Inflammatory macrophage treated with lipopolysaccharide for 4 hours (primary cell): ENCODE measurements around the gene CELF2.
"Not testable (repeated sequence)": the region's sequence is repeated elsewhere in the genome, so short reads cannot be mapped to it uniquely, and the experiment has no call there.

ENCODE experiments used
- DNase-seq: peaks from one replicate; pipeline ENCODE4 v3.0.0-alpha.2; 2020

The CELF2 gene

GRCh38 chr10:11335881-11336430, 318.3 kb downstream of the CELF2 start:
- DNase-seq, result no peak

GRCh38 chr10:11336722-11337162, 319.1 kb downstream of the CELF2 start:
- DNase-seq, result no peak

- DNase-seq, result no peak
Measured at GRCh38 chr10:11337516-11337915, 319.8 kb downstream of the CELF2 start.

- DNase-seq, result no peak
Measured at GRCh38 chr10:11338160-11338844, 320.6 kb downstream of the CELF2 start.

- DNase-seq, result no peak
Measured at GRCh38 chr10:11339013-11339412, 321.3 kb downstream of the CELF2 start.

- DNase-seq, result no peak
Measured at GRCh38 chr10:11339660-11340059, 322.0 kb downstream of the CELF2 start.

GRCh38 chr10:11341283-11341960, 323.8 kb downstream of the CELF2 start:
- peak; percentile 52 for DNase-seq

GRCh38 chr10:11344081-11344480, 326.4 kb downstream of the CELF2 start:
- no peak for DNase-seq

GRCh38 chr10:11344550-11344949, 326.9 kb downstream of the CELF2 start:
- DNase-seq, result no peak

GRCh38 chr10:11345224-11346054, 327.8 kb downstream of the CELF2 start:
- DNase-seq, result peak; percentile 81

GRCh38 chr10:11347580-11347979, 329.9 kb downstream of the CELF2 start:
- DNase-seq, result not testable (repeated sequence)

- no peak for DNase-seq
Measured at GRCh38 chr10:11351801-11352200, 334.1 kb downstream of the CELF2 start.

GRCh38 chr10:11353006-11353896, 335.6 kb downstream of the CELF2 start:
- no peak for DNase-seq

GRCh38 chr10:11354823-11355222, 337.2 kb downstream of the CELF2 start:
- no peak for DNase-seq

GRCh38 chr10:11355592-11355991, 337.9 kb downstream of the CELF2 start:
- DNase-seq, result no peak

GRCh38 chr10:11357439-11357838, 339.8 kb downstream of the CELF2 start:
- DNase-seq, result no peak

- DNase-seq, result no peak
Measured at GRCh38 chr10:11358011-11358410, 340.3 kb downstream of the CELF2 start.

- no peak for DNase-seq
Measured at GRCh38 chr10:11358923-11359575, 341.4 kb downstream of the CELF2 start.

GRCh38 chr10:11359869-11360268, 342.2 kb downstream of the CELF2 start:
- no peak for DNase-seq

GRCh38 chr10:11363497-11363896, 345.8 kb downstream of the CELF2 start:
- no peak for DNase-seq

GRCh38 chr10:11364241-11364640, 346.6 kb downstream of the CELF2 start:
- no peak for DNase-seq

- not testable (repeated sequence) for DNase-seq
Measured at GRCh38 chr10:11366889-11367288, 349.2 kb downstream of the CELF2 start.
